Parathyroid adenoma (tissue), 2 donors: ENCODE data around the gene VPS41.

Experiments
- H2AFZ ChIP-seq: fragments of 300-600 bp; sonication (generic); one replicate; pipeline ENCODE4 v1.7.0; 2017; ENCODE audit warnings: antibody characterized with exemption, mild to moderate bottlenecking
- H3K27ac ChIP-seq: fragments of 300-600 bp; sonication (generic); one replicate; pipeline ENCODE4 v1.7.0; 2017
- H3K27me3 ChIP-seq: fragments of 300-600 bp; sonication (generic); one replicate; pipeline ENCODE4 v1.7.0; 2017; ENCODE audit warnings: low read length; ENCODE audit not compliant: control insufficient read depth, insufficient read depth
- H3K36me3 ChIP-seq: fragments of 300-600 bp; sonication (generic); one replicate; pipeline ENCODE4 v1.7.0; 2017; ENCODE audit warnings: low read length; ENCODE audit not compliant: control insufficient read depth, insufficient read depth
- H3K4me1 ChIP-seq: fragments of 300-600 bp; sonication (generic); one replicate; pipeline ENCODE4 v1.7.0; 2017; ENCODE audit warnings: control low read depth
- H3K4me2 ChIP-seq: fragments of 300-600 bp; sonication (generic); one replicate; pipeline ENCODE4 v1.7.0; 2017; ENCODE audit warnings: low read length
- H3K4me3 ChIP-seq: fragments of 300-600 bp; sonication (generic); one replicate; pipeline ENCODE4 v1.7.0; 2017; ENCODE audit warnings: low read depth, low read length
- H3K79me2 ChIP-seq: fragments of 300-600 bp; sonication (generic); one replicate; pipeline ENCODE4 v1.7.0; 2017; ENCODE audit warnings: control low read depth
- H3K9ac ChIP-seq: fragments of 300-600 bp; sonication (generic); one replicate; pipeline ENCODE4 v1.7.0; 2017; ENCODE audit warnings: mild to moderate bottlenecking
- H3K9me3 ChIP-seq: fragments of 300-600 bp; sonication (generic); one replicate; pipeline ENCODE4 v1.7.0; 2017; ENCODE audit warnings: low read length; ENCODE audit not compliant: control insufficient read depth
- CTCF ChIP-seq: fragments of 300-600 bp; sonication (generic); IDR thresholded peaks from one replicate; pipeline ENCODE4 v1.7.0; 2017; ENCODE audit warnings: antibody characterized with exemption, mild to moderate bottlenecking
- donor health status: primary hyperparathyroidism.

The VPS41 gene

DNA sequence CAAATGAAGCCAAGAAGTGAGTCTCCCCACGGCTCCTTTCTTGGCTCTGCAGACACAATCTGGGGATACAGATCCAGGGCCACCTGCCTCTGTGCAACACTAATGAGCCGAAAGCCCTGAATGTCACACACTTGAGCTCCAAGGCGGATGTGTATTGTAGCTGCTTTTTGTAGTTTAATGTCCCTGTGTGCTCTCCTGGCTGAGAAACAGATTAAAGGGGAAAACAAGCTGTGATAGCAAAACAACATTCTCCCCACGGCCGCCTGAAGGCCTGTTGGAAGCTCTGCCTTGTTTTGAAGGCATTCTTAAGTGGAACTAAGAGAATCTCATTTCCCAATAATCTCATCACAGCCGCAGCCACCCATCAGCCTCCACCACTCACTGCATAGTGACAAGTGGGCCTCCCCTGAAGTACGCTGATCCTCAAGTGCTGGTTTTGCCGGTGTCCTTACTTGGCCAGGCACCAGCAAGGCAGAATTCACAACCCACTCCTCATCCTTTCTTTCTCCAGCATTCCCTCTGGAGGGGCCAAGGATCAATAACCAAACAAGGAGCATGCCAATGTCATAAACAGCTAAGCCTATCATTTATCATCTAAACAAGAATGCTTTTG lies 233.4 kb downstream of the VPS41 start:
- Histone ChIP-seq H3K9ac (no peak overlapping the region), H3K4me1 (peaks cover 2% of the 10 kb centered on the region), H3K27ac (no peak overlapping the region), H3K27me3 (no peaks in the 10 kb centered on the region), H3K36me3 (no peaks in the 10 kb centered on the region), H3K79me2 (no peaks in the 10 kb centered on the region), H3K9me3 (no peaks in the 10 kb centered on the region), H3K4me2 (no peak overlapping the region), H3K4me3 (no peak overlapping the region), H2AFZ (peak overlapping the region; percentile 2)
- TF ChIP-seq CTCF: no peak

DNA sequence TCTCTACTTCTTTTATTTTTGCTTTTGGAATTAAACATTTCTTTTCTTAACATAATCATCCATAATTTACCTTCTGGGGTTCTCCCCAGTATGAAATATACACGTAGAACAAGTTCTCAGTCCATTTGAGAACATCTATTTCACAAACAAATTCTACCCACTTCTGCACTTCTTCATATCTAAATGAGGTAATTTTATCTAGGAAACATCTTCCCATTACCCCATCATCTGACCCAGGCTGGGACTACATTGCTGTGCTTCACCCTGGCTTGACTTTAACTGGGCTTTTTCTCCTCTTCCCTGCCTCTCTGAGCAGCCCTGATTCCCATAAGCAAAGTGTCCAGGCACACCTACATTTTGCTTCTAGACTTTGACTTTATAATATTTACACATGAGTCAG lies 234.5 kb downstream of the VPS41 start:
- Histone ChIP-seq H3K9me3 (no peaks in the 10 kb centered on the region), H3K27me3 (no peaks in the 10 kb centered on the region), H3K9ac (no peak overlapping the region), H3K79me2 (no peaks in the 10 kb centered on the region), H3K4me2 (no peak overlapping the region), H3K4me3 (no peak overlapping the region), H2AFZ (no peak overlapping the region), H3K36me3 (no peaks in the 10 kb centered on the region), H3K27ac (no peak overlapping the region), H3K4me1 (peaks cover 11% of the 10 kb centered on the region)
- TF ChIP-seq CTCF: no peak

DNA sequence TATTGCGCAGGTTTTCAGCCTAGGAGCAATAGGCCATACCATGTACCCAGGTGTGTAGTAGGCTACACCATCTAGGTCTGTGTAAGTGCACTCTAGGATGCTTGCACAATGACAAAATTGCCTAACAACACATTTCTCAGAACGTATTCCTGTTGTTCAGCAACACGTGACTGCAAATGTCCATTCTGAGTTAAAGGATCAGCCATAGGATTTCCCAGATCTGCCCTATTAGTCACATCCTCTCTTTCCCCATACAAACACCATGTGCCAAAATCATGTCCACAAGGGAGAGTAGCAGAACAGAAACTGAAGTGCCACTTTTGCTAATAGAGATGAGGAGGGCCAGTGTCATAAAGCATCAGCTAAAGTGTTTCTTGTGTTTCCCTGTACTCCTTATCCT lies 235.2 kb downstream of the VPS41 start:
- Histone ChIP-seq H3K9ac (no peak overlapping the region), H3K79me2 (no peaks in the 10 kb centered on the region), H3K4me1 (peaks cover 11% of the 10 kb centered on the region), H3K4me2 (no peak overlapping the region), H3K4me3 (no peak overlapping the region), H3K36me3 (no peaks in the 10 kb centered on the region), H3K27me3 (no peaks in the 10 kb centered on the region), H3K27ac (no peak overlapping the region), H2AFZ (no peak overlapping the region), H3K9me3 (no peaks in the 10 kb centered on the region)
- TF ChIP-seq CTCF: no peak
